D721Med (cell line): ENCODE data around the gene KCNJ15.

Source experiments
- DNase-seq: peaks from one replicate; pipeline ENCODE4 v3.0.0; 2011; ENCODE audit warnings: low spot score; ENCODE audit not compliant: insufficient read length
- FAIRE-seq: peaks from 2 replicates; lab custom pipeline; 2011; peaks lifted over from hg19 to GRCh38; lab: Jason Lieb, UNC
- CTCF ChIP-seq: IDR thresholded peaks from 2 replicates; pipeline ENCODE4 v1.5.1; 2012; ENCODE audit warnings: mild to moderate bottlenecking, control low read depth; ENCODE audit not compliant: insufficient read depth; ENCODE audit errors: missing control alignments

KCNJ15 gene

GRCh38 chr21:38291874-38292273 lies 35.1 kb downstream of the KCNJ15 start:
- FAIRE-seq, result no peak
- TF ChIP-seq CTCF, result no peak

DNA sequence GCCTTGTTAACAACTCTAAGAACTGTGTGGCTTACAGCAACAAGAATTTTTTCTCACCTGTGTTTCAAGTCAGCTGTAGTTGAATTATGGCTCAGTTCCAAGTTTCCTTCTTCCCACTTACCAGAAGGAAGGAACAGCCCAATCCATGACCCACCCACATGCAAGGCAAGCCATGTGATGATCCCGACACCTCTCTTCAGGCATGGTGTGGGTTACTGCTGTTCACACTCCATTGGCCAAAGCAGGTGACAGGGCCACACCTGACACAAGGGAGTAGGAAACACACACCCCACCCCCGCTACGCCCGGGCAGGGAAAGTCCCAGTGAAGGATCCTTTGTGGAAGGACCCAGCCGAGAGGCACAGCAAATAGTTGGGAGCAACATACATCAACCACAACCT lies 36.3 kb downstream of the KCNJ15 start:
- FAIRE-seq (no peak), DNase-seq (no peak)
- no peak for TF ChIP-seq CTCF

More at GRCh38 chr21:38291874-38292273, 35.1 kb downstream of the KCNJ15 start:
- DNase-seq, result no peak

DNA sequence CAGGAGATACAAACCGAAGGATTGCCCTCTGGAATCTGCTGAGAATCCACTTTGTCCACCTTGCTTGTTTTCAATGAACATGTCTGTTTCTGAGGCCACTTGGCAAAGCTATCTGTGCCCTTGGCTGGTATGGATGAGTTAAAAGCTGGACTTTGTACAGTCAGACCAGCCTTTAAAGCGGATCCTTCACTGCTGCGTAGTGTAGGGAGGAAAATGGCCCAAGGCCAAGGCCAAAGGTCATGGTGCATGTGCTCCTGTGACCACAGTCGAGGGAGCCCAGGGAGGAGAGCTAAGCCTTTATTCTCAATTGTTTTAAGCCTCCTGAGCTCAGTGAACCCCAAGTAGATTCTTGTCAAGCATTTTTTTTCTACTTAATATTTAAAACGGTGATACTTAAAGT lies 37.0 kb downstream of the KCNJ15 start:
- FAIRE-seq (no peak), DNase-seq (no peak)

DNA sequence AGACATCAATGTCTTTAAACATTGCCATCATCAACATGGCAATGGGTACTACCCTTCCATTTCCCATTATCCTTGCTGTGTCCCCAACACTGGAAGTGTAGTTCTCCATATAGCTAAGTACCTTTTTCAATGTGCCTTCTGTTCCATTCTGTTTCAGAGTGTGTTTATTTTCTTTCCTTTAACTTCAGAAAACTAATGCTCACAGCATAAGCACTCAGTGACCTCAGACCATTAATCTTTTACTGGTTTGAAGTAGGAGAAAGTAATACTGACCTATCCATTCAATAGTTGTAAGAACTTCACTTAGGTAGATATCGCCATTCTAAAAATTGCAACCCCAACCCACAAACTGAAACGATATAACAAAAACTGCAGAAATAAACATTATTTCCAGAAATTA lies 37.8 kb downstream of the KCNJ15 start:
- no peak for TF ChIP-seq CTCF
- DNase-seq, result no peak
- no peak for FAIRE-seq

More for the DNA sequence above, 37.0 kb downstream of the KCNJ15 start:
- TF ChIP-seq CTCF, result no peak

- TF ChIP-seq CTCF, result no peak
- FAIRE-seq (no peak), DNase-seq (no peak)
These were observed 39.4 kb downstream of the KCNJ15 start for GRCh38 chr21:38295997-38296764.

DNA sequence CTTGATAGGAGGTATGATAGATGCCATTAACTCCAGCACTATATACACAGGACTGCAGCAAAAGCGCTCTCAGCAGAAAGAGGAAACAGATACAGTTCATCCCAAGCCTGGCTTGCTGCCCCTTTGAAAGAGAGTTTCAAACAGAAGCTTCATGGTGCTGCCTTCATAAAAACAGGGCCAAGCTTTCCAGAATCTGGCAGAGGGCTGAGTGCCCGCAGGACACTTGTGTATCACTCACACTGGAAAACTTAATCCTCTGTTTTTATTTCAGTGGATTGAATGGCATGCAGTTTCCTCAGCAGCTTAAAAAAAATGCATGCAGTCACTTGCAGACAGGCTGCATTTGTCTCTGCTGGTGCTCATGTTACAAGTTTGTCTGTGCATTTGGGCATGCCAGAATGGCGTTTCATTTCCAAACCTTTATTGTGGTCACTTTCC lies 40.4 kb downstream of the KCNJ15 start:
- TF ChIP-seq CTCF, result no peak
- no peak for DNase-seq
- FAIRE-seq, result no peak

- FAIRE-seq, result no peak
- no peak for DNase-seq
- TF ChIP-seq CTCF, result no peak
These were observed 41.1 kb downstream of the KCNJ15 start for GRCh38 chr21:38297871-38298270.
